GM12891 (cell line): ENCODE results near the gene NOTCH1.

Experiments
- PAX5 ChIP-seq: IDR thresholded peaks from 2 replicates; pipeline ENCODE4 v1.6.1; 2011; ENCODE audit warnings: low read length, moderate library complexity, mild to moderate bottlenecking; ENCODE audit not compliant: insufficient read depth, severe bottlenecking
- POLR2A ChIP-seq: IDR thresholded peaks from 2 replicates; pipeline ENCODE4 v1.6.1; 2011; ENCODE audit warnings: low read depth, low read length, control low read depth
- POLR2AphosphoS5 ChIP-seq: IDR thresholded peaks from 2 replicates; pipeline ENCODE4 v1.6.1; 2011; ENCODE audit warnings: low read depth, low read length, control low read depth
- SPI1 ChIP-seq: IDR thresholded peaks from 2 replicates; pipeline ENCODE4 v1.6.1; 2011; ENCODE audit warnings: low read depth, low read length, control low read depth
- TAF1 ChIP-seq: IDR thresholded peaks from 2 replicates; pipeline ENCODE4 v1.6.1; 2011; ENCODE audit warnings: low read depth, low read length, control low read depth

DNA sequence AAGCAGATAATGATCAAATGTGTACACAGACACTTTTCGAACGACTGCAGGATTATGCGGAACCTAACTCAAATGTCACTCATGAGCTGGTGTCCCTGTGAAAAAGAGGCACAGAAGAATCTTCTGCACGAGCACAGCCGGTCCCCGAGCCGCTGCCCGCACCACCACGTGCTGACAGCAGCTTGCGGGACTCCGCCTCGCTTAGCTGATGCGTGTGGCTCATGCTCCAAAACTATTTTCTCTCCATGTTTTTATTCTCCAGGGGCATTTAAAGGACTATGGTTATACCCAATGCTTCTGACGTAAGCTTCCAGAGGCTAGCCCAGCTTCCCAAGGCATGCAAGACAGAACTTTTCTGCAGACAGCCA, 72.5 kb downstream of the NOTCH1 start:
- TF ChIP-seq TAF1 (no peak), POLR2AphosphoS5 (no peak), POLR2A (no peak), SPI1 (no peak), PAX5 (no peak)
